Adrenal gland (tissue), 5 donors: ENCODE results near the gene OSBPL10.

Source experiments
- CTCF ChIP-seq, 6 experiments: fragments of 450-650 bp in 4 of 6; fragments of 200-600 bp in 2 of 6; sonication (generic) in 1 of 6; IDR thresholded peaks; 1 replicate in 5 of 6; 2 replicates in 1 of 6; pipeline versions ENCODE4 v1.5.1 to v1.8.0; 2016 to 2021; ENCODE audit warnings: antibody characterized with exemption in 6 of 6, mild to moderate bottlenecking in 2 of 6, moderate library complexity in 1 of 6
- POLR2A ChIP-seq, 2 donors: fragments of 450-650 bp; IDR thresholded peaks; one replicate each; pipeline ENCODE4 v1.6.1; 2017; ENCODE audit warnings: antibody characterized with exemption in 2 of 2, mild to moderate bottlenecking in 2 of 2, moderate library complexity in 1 of 2
- donor health status: DM: no; HTN: no; CAD: no.

- TF ChIP-seq CTCF (IDR thresholded peaks at IDR 0.05), result no peak
- no peak for TF ChIP-seq POLR2A (IDR thresholded peaks at IDR 0.05)
Measured at GRCh38 chr3:31974964-31975363, 6.1 kb downstream of the OSBPL10 start.
